HG02938 (cell line): Measurements from ENCODE around the gene MIPEP.
"Not testable (repeated sequence)": the region's sequence is repeated elsewhere in the genome, so short reads cannot be mapped to it uniquely, and the experiment has no call there.

Experiments
- ATAC-seq: cut with Tn5 transposase; IDR thresholded peaks from one replicate; pipeline ENCODE4 v1.9.1; 2021; ENCODE audit warnings: mild to moderate bottlenecking, moderate library complexity; ENCODE audit not compliant: unreplicated experiment

Gene MIPEP

DNA sequence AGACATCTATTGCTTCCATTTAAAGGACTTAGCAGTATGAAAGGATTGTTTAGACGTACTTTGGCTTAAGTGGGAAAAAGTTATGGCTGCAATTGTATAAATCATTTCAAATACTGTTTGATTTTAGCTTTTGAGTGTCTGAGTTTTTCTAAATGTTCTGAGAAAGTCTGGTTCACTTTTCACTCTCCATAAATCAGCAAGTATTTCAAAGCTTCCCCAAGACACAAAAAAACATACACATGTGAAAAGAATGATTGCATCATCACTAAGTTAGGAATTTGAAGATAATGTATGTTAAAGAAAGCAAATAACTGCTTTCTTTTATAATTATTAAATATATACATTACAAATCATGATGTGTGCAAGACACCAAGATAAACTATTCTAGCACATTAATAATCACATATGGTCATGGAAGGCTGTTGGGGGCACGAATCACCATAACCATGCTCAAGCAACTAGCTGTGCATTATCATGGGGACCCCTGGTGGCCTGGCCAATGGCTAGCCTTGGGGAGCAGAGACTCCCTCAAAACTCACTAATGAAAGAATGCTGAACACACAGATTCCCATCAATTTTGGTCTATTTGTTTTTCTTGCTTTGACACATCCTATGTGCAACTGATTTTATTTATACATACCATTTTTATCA lies 111.1 kb downstream of the MIPEP start:
- ATAC-seq: no peak

DNA sequence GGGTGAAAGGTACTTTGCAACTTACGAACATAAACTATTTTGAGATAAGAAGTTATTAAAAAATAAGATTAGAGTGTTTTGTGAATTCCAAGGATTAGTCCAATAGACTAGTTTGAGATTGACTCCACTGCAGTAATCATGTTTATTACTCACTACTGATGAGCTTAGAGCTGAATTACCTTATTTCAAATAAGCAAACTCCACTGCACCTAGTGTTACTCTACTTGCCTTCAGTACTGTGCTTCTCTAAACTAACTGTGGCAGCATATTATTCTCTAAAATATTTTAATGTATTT lies 111.7 kb downstream of the MIPEP start:
- peak; percentile 38 for ATAC-seq

DNA sequence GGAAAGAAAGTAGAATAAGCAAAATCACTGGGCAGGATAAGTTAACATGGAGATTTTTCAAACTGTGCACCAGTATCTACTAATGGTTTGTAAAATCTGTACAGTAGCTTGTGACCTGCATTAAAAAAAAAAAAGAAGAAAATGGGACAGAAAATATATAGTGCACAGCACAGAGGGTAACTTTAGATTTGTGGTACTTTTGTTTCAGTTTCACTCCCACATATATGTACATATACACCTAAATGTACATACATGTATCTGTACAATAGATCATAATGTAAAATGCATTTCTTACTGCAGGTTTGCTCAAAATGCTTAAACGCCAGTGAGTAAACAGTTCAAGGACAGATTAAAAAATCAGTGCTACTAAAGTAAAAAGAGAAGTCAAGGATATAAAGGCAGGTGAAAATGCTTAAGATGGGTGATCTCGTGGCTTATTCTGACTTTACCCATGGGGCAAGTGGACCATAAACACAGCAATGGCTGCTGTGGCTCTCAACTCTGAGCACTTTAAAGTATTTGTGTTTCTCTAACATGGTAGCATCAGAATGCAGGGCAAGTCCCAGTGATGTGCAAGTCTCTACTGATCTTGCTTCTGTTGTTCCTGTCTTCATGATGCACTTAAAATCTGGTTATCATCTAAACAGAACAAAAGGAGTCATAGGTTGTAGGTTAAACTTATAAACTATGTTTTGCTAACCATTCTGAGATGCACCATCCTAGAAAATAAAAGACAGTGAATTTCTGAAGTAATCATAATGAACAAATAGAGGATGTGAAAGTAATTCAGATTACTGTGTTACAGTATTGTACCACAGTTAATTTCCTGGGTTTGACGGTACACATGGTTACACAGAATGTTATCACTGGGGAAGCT lies 112.3 kb downstream of the MIPEP start:
- peak; percentile 96 for ATAC-seq

DNA sequence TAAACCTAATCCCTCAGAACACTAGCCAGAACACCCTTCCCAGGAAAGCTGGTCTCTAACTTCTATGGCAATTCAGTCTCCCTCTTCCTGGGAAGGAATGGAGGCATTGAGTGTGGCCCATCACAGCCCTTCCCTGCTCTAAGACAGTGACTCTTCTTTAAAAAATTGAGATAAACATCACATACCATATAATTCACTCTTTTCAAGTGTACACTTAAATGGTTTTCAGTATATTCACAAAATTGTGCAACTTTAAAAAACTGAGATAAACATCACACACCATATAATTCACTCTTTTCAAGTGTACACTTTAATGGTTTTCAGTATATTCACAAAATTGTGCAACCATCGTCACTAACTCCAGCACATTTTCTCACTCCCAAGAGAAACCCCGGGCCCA lies 116.5 kb downstream of the MIPEP start:
- no peak for ATAC-seq

DNA sequence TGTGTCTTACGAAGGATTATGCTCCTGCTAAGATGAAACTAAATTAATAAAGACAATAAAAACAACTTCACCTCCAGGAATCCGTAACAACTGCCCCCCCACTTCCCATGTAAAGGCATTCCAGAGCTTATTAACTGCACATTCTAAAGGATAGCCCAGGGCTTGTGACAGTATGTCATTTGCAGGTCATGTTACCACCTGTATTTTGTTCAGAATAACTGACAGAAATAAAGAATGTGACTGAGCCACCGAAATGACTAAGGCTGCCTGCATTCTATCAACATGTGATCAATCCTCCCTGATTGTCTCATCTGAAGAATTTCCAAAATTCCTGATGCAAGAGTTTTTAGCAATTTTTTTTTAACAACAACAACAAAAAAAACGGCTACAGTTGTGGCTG lies 117.2 kb downstream of the MIPEP start:
- ATAC-seq: no peak

DNA sequence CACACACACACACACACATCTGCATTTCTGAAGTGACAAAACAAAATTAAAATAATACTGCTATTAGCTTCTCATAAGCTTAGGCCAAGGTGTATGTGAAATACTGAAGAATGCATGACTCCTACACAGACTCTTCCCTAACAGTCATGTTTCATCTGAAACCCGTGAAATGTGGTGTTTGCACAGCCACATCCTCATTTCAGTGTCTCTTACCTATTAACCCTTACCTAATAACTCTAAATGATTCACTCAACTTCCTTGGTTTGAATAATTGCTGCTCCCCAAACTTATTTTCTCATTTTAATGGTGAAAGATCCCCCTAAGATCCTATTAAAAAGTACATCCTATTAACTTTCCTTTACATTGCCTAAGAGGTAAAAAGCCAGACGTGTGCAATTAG lies 117.6 kb downstream of the MIPEP start:
- ATAC-seq: peak; percentile 98

DNA sequence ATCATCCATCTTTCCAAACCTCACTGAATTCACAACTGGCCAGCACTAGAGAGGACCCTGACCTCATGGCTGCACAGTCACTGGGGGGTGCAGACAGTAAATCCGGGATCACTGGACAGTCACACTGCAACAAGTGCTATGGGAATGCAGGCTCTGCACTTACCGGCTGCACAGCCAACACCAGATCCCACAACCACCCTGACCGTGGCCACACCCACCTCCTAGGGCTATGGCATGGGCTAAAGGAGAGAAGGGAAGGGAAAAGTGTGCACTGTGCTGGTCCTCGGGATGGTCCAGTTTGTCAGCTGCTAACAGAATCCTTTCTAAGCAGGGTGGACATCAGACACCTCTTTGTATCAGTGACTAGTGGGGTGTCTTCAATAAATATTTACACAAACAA lies 118.2 kb downstream of the MIPEP start:
- ATAC-seq: no peak

DNA sequence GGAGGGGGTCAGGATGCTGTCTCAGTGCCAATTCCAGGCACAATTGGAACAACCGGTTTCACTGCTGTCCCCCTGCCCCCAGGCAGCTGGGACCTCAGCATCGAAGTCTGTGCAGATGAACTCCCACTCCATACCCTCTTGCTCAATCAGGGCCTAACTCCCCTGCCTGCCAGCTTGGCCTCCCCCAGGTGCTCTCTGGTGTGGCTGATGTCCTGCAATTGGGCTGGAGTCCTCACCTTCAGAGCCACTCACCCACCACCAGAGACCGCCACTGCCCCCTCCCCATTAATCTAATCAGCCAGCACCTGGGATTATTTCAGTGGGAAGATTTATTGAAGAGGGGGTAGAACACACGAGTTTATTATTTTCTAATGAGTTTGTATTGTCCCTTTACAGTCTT lies 118.8 kb downstream of the MIPEP start:
- ATAC-seq: no peak

DNA sequence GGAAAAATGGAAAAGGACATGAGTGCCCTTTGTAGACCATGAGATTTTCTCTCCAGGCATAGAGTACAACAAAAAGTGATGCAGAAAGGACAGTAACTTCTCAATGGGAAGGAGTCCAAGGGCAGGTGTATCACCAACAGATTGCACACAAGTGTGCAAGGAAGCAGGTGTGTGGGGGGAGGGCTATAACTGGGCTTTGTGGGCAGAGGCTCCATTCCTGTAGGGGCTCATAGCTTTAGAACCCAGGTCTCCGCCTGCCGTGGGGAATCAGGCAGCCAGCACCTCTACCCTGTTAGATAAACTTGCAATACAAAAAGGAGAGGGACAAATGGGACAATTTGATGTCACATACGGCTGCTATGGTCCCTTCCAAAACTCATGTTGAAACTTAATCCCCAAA lies 119.8 kb downstream of the MIPEP start:
- ATAC-seq: no peak

DNA sequence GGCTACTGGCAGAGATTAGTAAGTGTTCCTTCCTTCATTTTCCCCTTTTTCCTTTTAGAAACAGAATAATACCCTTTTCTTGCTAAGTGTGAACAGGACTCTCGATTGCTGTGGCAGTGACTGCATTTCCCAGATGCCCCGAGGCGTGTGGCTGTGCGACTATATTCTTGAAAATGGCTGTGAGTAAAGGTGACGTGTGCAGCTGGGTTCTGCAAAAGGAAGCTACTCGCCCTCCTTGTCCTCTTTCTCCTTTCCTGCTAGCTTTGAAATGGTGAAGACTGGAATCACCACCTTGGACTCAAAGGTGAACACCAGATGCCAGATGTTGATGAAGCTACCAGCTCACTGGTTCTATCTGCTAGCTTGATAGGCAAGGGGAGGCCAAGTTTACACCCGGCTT lies 121.4 kb downstream of the MIPEP start:
- ATAC-seq: no peak

DNA sequence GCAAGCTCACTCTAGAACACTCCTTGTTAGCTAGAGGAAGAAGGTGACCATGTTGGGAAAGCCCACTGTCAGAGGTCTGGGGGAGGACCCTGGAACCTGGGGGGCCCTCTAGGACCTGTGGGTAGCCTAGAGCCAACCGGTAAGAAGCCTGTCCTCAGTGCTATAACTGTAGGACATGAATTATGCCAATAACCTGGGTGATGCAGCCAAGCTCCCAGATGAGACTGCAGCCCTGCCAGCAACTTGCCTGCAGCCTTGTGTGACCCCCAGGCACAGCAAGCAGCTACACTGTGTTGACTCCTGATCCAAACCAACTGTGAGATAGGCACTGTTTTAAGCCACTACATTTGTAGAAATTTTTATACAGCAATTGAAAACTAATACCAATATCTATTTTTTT lies 122.3 kb downstream of the MIPEP start:
- no peak for ATAC-seq

DNA sequence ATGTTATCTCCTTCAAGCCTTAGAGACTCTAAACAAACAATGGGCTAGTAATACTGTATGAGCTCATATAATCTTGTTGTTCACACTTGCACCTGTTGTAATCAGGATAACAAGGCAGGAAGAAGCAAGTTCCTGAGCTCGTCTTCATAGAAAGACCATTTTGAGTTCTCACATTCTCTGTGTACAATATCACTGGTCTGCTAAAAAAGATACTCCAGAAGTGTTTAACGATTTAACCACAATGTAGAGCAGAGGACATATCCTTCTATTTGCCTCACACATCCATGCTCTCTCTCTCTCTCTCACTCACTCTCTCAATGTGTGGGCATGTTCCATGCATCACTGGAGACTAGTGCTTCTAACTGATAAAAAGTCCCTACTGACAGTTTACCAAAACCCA lies 122.9 kb downstream of the MIPEP start:
- no peak for ATAC-seq

DNA sequence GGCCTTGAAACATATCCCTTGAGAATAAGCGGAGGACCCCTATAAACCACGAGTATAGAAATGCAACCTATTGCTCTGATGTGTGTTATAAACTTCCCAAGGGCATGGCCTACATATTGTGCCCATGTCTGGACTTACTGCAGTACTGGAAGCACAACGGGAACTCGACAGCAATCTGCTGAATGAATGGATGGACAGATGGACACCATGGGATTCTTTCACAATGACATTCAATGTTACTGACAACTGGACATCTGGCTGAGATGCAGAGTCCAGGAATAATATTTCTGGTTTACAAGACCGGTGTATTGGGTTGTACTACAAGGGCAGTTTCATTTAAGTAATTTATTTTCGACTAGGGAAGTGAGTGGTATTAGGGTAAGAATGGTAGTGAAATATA lies 123.7 kb downstream of the MIPEP start:
- ATAC-seq: no peak

DNA sequence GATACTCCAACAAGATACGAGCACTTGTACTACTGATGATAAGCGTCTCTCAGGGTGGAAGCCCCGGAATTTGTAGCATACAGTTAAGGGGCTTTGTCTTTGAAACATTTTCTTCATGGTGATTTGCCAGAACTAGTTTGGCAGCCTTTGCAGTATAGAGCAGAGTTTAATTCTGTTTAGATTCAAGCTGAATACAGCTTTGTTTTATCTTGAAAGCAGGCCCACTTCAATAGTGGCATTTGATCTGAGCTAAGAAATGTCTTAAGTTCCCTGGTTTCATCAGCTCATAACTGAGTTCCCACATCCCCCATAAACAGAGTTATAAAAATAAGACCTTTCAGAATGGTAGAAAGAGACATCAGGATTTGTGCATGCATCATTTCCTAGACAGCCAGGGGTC lies 125.9 kb downstream of the MIPEP start:
- no peak for ATAC-seq

DNA sequence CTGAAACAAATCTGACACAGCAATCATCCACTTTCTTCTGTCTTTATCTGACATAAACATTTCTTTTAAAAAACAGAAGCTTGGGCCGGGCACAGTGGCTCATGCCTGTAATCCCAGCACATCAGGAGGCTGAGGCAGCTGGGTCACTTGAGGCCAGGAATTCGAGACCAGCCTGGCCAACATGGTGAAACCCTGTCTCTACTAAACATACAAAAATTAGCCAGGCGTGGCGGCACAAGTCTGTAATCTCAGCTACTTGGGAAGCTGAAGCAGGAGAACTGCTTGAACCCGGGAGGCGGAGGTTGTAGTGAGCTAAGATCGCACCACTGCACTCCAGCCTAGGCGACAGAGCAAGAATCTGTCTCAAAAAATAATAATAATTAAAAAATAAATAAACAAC lies 127.4 kb downstream of the MIPEP start:
- ATAC-seq: not testable (repeated sequence)

DNA sequence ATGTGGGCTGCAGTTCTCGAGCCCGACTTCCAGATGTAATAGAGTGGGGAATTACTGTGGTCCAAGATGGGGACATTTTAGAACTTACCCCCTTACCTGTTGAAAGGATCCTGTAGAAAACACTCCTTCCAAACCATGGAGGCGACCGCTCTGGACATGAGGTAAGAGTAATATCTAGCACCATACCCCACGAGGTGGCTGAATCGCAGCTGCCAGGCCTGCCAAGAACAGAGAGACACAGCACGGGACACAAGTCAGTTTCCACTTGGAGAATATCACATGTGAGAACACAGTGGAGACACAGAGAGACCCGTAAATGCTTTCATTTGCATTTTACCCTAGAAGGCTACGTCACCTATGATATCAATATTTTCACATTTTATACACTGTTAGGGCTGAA lies 129.2 kb downstream of the MIPEP start:
- ATAC-seq: no peak

DNA sequence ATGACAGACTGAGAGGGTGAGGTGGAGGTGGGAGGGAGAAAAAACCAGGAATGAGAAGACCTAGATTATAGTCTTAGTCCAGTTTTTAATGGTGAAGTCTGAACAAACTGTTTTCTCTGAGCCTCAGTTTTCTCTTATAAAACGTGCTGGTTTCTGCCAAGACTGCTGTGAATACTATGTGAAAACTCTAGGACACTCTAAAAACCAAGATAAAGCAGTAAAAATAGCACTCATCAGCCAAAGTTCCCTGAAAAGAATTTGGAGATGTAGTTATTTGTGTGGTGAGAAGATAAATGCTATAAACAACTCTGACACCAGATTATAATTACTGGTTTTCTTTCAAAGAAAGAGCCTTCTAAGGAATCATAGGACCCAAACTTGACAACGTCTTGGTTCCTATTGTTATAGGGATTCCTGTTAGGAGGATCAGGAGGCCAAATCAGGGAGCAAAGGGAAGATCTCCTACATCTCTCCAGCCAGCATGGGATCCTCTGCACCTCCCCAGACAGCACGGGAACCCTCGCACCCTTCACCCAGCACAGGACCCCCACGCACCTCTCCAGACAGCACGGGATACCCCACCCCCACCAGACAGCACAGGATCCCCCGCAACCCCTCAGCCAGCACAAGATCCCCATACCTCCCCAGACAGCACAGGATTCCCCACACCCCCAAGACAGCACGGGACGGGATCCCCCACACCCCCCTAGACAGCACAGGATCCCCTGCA lies 130.2 kb downstream of the MIPEP start:
- ATAC-seq: no peak

DNA sequence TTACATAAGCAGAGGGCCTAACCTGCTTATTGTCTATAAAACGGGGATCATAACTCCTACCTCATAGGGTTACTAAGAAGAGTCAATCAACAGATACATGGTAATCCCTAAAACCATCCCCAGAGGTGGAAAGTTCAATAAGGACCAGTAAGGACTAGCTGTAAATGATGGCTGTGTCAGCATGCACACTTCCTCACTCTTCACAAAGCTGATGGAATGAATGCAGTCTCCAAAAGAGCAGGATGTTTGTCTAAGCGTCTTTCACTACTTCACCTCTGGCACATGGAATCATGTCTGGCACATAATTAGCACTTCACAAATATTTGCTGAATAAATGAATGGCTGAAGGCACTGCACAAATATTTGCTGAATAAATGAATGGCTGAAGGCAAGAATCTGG lies 134.2 kb downstream of the MIPEP start:
- no peak for ATAC-seq

DNA sequence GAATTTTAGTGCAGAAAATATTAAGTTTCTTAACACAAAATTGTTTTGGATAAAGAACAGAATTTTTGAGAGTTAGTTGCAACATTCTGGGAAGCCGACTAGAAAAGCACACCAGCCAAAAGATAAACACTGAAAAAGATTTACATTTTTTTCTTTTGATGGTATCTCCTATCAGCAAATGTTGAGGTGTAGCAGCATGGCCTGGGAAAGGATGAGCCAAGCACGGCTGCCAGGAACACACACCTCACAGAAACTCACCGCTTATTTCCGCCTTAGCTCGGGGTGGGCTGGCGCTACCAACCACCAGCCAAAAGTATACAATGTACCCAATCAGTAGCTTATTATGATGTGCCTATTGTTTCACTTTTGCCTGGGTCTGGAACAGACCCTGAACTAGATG lies 134.7 kb downstream of the MIPEP start:
- ATAC-seq: no peak

DNA sequence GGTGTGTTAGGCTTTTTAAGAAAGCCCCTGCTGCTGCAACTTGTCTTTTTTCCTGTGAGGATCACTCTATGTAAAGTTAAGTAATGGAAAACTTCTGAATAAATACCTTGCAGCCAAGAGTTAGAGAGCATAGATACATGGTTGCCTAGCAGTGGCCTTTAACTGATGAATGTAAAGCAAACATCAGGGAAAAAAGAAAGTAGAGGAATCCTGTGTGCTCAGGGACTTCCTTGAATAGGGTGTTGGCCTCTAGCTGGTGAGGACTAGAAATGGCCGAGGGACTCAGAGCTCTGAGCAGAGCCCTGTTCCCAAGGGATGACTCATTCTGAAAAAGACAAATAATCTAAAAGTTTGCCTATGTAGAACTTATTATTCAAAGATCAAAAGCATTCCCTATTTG lies 135.7 kb downstream of the MIPEP start:
- no peak for ATAC-seq

DNA sequence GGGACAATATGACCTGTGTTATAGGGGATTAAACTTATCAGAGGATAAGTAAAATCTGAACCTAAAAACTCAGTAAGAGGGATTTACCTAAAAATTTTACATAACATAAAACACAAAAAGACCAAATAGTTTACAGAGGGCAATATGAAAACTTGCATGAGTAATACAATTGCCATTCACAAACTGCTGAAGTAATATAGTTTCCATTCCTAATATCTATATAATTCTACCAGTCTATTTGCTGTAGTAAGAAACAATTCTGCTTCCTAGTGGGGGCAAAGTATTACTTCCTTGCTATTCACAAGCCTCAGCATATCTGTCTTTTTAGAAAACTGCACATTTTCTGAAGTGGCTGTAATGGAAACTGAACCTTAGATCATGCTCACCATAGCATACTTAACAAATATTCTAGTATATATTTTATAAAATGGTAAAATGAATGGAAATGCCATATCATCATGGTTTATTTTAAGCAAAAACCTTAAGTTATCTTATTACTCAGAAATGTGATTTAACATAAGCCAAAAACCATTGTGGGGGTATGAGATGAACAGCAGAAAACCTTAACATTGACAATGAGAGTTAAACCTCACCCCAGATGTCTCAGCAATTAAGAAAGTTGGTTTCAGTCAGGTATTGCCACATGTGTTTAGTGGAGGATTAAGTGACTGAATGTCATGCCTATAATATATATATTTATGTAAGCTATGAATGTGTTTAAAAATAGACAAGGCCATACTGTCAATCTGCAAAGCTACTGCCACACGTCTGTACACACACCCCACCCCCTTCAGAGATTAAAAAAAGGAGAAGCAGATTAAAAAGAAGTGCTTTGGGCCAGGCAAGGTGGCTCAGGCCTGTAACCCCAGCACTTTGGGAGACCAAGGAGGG lies 136.8 kb downstream of the MIPEP start:
- peak; percentile 74 for ATAC-seq
